HCT116 (cell line): Measurements from ENCODE around the gene PKIB. TPM values are rescaled to one million over a fixed set of nuclear protein-coding genes. Genes with fewer than 3 reads are reported as not detected.
"Not testable (repeated sequence)": the region's sequence is repeated elsewhere in the genome, so short reads cannot be mapped to it uniquely, and the experiment has no call there.

ENCODE experiments used
- ATAC-seq: fragments of 200-7000 bp; cut with Tn5 transposase; 2 replicates; pipeline ENCODE4 v1.9.1; 2020; ENCODE audit warnings: mild to moderate bottlenecking, moderate library complexity
- BruUV-seq: library from RNA; stranded (reverse); fragments of 400-500 nt; replicated peaks from 2 replicates; lab custom pipeline; 2021; lab: Mats Ljungman, UMichigan
- CTCF ChIA-PET: fragments of 300-600 bp; sonication (Branson Sonifier 250); formaldehyde crosslinking; loops from one replicate; lab custom pipeline; 2021; ENCODE audit warnings: antibody characterized with exemption; lab: Charles Lee
- POLR2A ChIA-PET: fragments of 300-600, 350-600 bp; sonication (Branson Sonifier 250); formaldehyde crosslinking; loops from one replicate; lab custom pipeline; 2021; ENCODE audit warnings: antibody characterized with exemption; lab: Charles Lee
- RAD21 ChIA-PET, 2 experiments: fragments of 300-600 bp; sonication (Branson Sonifier 250); formaldehyde crosslinking; loops; one replicate each; lab custom pipeline; 2023; ENCODE audit warnings: low total read pairs in 2 of 2; ENCODE audit not compliant: uncharacterized antibody in 2 of 2, unreplicated experiment in 2 of 2, low non-redundant PET in 1 of 2; lab: Charles Lee
- DNase-seq: peaks from one replicate; pipeline ENCODE4 v3.0.0-alpha.2; 2010; ENCODE audit warnings: low read depth, low spot score
- H2AFZ ChIP-seq: fragments of 200-600 bp; shearing (Covaris generic), sonication (generic); 2 replicates; pipeline ENCODE4 v1.6.1; 2017; ENCODE audit warnings: low read depth, mixed run types, mixed read lengths, antibody characterized with exemption, low read length; ENCODE audit not compliant: poor library complexity, severe bottlenecking
- H3K27ac ChIP-seq: 2 replicates; pipeline ENCODE4 v1.5.1; 2012; ENCODE audit warnings: low read depth, low read length
- H3K27me3 ChIP-seq: fragments of 200-600 bp; sonication (generic); 2 replicates; pipeline ENCODE4 v1.6.1; 2016; ENCODE audit warnings: mixed run types, low read length, mixed read lengths; ENCODE audit not compliant: insufficient read depth
- H3K36me3 ChIP-seq, 2 experiments: fragments of 200-500 bp in 1 of 2; fragments of 200-600 bp in 1 of 2; sonication (Bioruptor generic) in 1 of 2; sonication (generic) in 1 of 2; 2 replicates each; pipeline versions ENCODE4 v1.5.1 to v1.6.1; 2014 to 2016; ENCODE audit warnings: low read length in 2 of 2, inconsistent platforms in 1 of 2, mixed read lengths in 1 of 2, mixed run types in 1 of 2; ENCODE audit not compliant: insufficient read depth in 2 of 2, control insufficient read depth in 1 of 2
- H3K4me1 ChIP-seq, 2 experiments: fragments of 200-600 bp in 1 of 2; sonication (generic) in 1 of 2; 2 replicates each; pipeline versions ENCODE4 v1.5.1 to v1.6.1; 2012 to 2017; ENCODE audit warnings: low read length in 2 of 2, inconsistent platforms in 1 of 2, mild to moderate bottlenecking in 1 of 2, mixed read lengths in 1 of 2, mixed run types in 1 of 2, moderate library complexity in 1 of 2; ENCODE audit not compliant: insufficient read depth in 2 of 2, control insufficient read depth in 1 of 2
- H3K4me2 ChIP-seq: fragments of 200-600 bp; sonication (generic); 2 replicates; pipeline ENCODE4 v1.6.1; 2017; ENCODE audit warnings: mixed run types, low read length, mixed read lengths
- H3K4me3 ChIP-seq, 2 experiments: fragments of 200-600 bp in 1 of 2; sonication (generic) in 1 of 2; replicated peaks in 1 of 2; 2 replicates each; pipeline ENCODE4 v1.5.1; 2011 to 2016; ENCODE audit warnings: low read length in 2 of 2, control low read depth in 1 of 2, low read depth in 1 of 2, mild to moderate bottlenecking in 1 of 2, mixed read lengths in 1 of 2, mixed run types in 1 of 2
- H3K79me2 ChIP-seq: fragments of 200-600 bp; sonication (generic); 2 replicates; pipeline ENCODE4 v1.6.1; 2017; ENCODE audit warnings: mild to moderate bottlenecking, mixed run types, low read length, moderate library complexity, mixed read lengths; ENCODE audit not compliant: insufficient read depth
- H3K9ac ChIP-seq: fragments of 200-600 bp; sonication (generic); 2 replicates; pipeline ENCODE4 v1.6.1; 2016; ENCODE audit warnings: low read length, mixed read lengths
- H3K9me2 ChIP-seq: fragments of 200-600 bp; sonication (generic), shearing (Covaris generic); 2 replicates; pipeline ENCODE4 v1.6.1; 2017; ENCODE audit warnings: mixed run types, mild to moderate bottlenecking, moderate library complexity; ENCODE audit not compliant: insufficient read depth
- H3K9me3 ChIP-seq, 2 experiments: fragments of 200-500 bp in 1 of 2; fragments of 200-600 bp in 1 of 2; sonication (Bioruptor generic) in 1 of 2; sonication (generic) in 1 of 2; 2 replicates each; pipeline ENCODE4 v1.6.1; 2014 to 2017; ENCODE audit warnings: low read length in 2 of 2, mixed read lengths in 2 of 2, inconsistent platforms in 1 of 2, low read depth in 1 of 2, mild to moderate bottlenecking in 1 of 2, mixed run types in 1 of 2, moderate library complexity in 1 of 2; ENCODE audit not compliant: control insufficient read depth in 1 of 2, insufficient read depth in 1 of 2
- H4K20me1 ChIP-seq: fragments of 200-600 bp; sonication (generic), shearing (Covaris generic); 2 replicates; pipeline ENCODE4 v1.6.1; 2017; ENCODE audit warnings: mixed run types, mild to moderate bottlenecking, moderate library complexity; ENCODE audit not compliant: insufficient read depth
- ATF3 ChIP-seq: IDR thresholded peaks from 2 replicates; pipeline ENCODE4 v1.6.1; 2012
- CBX3 ChIP-seq: IDR thresholded peaks from 2 replicates; pipeline ENCODE4 v1.6.1; 2012; ENCODE audit warnings: low read depth
- CEBPB ChIP-seq: IDR thresholded peaks from 2 replicates; pipeline ENCODE4 v1.6.1; 2012; ENCODE audit warnings: low read depth
- ELF1 ChIP-seq: IDR thresholded peaks from 2 replicates; pipeline ENCODE4 v1.6.1; 2012; ENCODE audit warnings: low read depth, borderline replicate concordance
- EZH2 ChIP-seq: fragments of 200-600 bp; sonication (generic); IDR thresholded peaks from 2 replicates; pipeline ENCODE4 v1.6.1; 2017; ENCODE audit warnings: antibody characterized with exemption, mixed run types
- EZH2phosphoT487 ChIP-seq: fragments of 200-600 bp; IDR thresholded peaks from 2 replicates; pipeline ENCODE4 v1.6.1; 2018; ENCODE audit warnings: antibody characterized with exemption, borderline replicate concordance
- FOSL1 ChIP-seq: IDR thresholded peaks from 2 replicates; pipeline ENCODE4 v1.6.1; 2012; ENCODE audit warnings: low read depth
- POLR2A ChIP-seq: IDR thresholded peaks from 2 replicates; pipeline ENCODE4 v1.7.0; 2011; ENCODE audit warnings: borderline replicate concordance; ENCODE audit not compliant: insufficient read depth, insufficient read length; ENCODE audit errors: extremely low read depth
- POLR2AphosphoS5 ChIP-seq: IDR thresholded peaks from 2 replicates; pipeline ENCODE4 v1.6.1; 2011; ENCODE audit warnings: mild to moderate bottlenecking, low read depth, low read length, moderate library complexity
- RAD21 ChIP-seq: IDR thresholded peaks from 2 replicates; pipeline ENCODE4 v1.6.1; 2012; ENCODE audit warnings: low read depth, mild to moderate bottlenecking
- SP1 ChIP-seq: IDR thresholded peaks from 2 replicates; pipeline ENCODE4 v1.6.1; 2012; ENCODE audit warnings: low read depth
- TCF7L2 ChIP-seq: IDR thresholded peaks from 2 replicates; pipeline ENCODE4 v1.7.0; 2011; ENCODE audit warnings: borderline replicate concordance, inconsistent platforms; ENCODE audit not compliant: insufficient read depth, insufficient read length; ENCODE audit errors: extremely low read depth
- ZNF274 ChIP-seq: fragments of 200-500 bp; sonication (Bioruptor generic); IDR thresholded peaks from 2 replicates; pipeline ENCODE4 v1.6.1; 2014; ENCODE audit warnings: mild to moderate bottlenecking, low read depth, low read length, inconsistent platforms
- intact Hi-C: fragments of 100-400 bp; cut with micrococcal nuclease; formaldehyde crosslinking; loops from 2 replicates; pipeline ENCODE4 v1.10.0; 2022
- total RNA-seq: library from RNA; stranded (reverse); gene quantifications from one replicate; pipeline ENCODE4 v1.2.1, GENCODE V29; 2021; ENCODE audit not compliant: unreplicated experiment

PKIB gene
- total RNA-seq, 1 experiment from 2014 or later = 24.0 TPM

GRCh38 chr6:122746688-122747087, 136.5 kb downstream of the PKIB start:
- H3K4me3 ChIP-seq = no peak overlapping the region
- no peaks in the 10 kb centered on the region for H3K9me3 ChIP-seq
- H3K27ac ChIP-seq = no peak overlapping the region
- no peaks in the 10 kb centered on the region for H3K27me3 ChIP-seq
- no peak overlapping the region for H2AFZ ChIP-seq
- intact Hi-C loops = no loop called here
- H3K79me2 ChIP-seq = no peaks in the 10 kb centered on the region
- H3K9me2 ChIP-seq = no peaks in the 10 kb centered on the region
- no peak overlapping the region for H3K4me2 ChIP-seq
- CTCF ChIA-PET = interaction anchor here (3.2 kb wide), 1 partner anchor 92 kb away, joined by 30 read pairs; no protein-coding TSS in a partner anchor
- H3K36me3 ChIP-seq = no peaks in the 10 kb centered on the region
- DNase-seq = no peak
- ATAC-seq = no peak
- H3K9ac ChIP-seq = no peak overlapping the region
- H3K4me1 ChIP-seq = no peaks in the 10 kb centered on the region
- RAD21 ChIA-PET = no interaction called here
- BruUV-seq = no TSS peak
- no peaks in the 10 kb centered on the region for H4K20me1 ChIP-seq
- POLR2A ChIA-PET = no interaction called here
- no peak for TF ChIP-seq ZNF274
- TF ChIP-seq SP1 = no peak
- TF ChIP-seq POLR2A = no peak
- no peak for TF ChIP-seq FOSL1
- no peak for TF ChIP-seq CEBPB
- TF ChIP-seq ATF3 = no peak
- TF ChIP-seq ELF1 = no peak
- no peak for TF ChIP-seq RAD21
- no peak for TF ChIP-seq CBX3

- H3K4me2 ChIP-seq = no peak overlapping the region
- DNase-seq (no peak), ATAC-seq (no peak)
- H3K4me3 ChIP-seq = no peak overlapping the region
- H2AFZ ChIP-seq = no peak overlapping the region
- RAD21 ChIA-PET = no interaction called here
- H3K9me2 ChIP-seq = no peaks in the 10 kb centered on the region
- BruUV-seq = no TSS peak
- no peaks in the 10 kb centered on the region for H3K79me2 ChIP-seq
- no peaks in the 10 kb centered on the region for H3K4me1 ChIP-seq
- CTCF ChIA-PET = no interaction called here
- no peaks in the 10 kb centered on the region for H3K9me3 ChIP-seq
- no peak for TF ChIP-seq POLR2AphosphoS5
- no peak for TF ChIP-seq EZH2phosphoT487
- no peak for TF ChIP-seq EZH2
- TF ChIP-seq TCF7L2 = no peak
- no peaks in the 10 kb centered on the region for H3K27me3 ChIP-seq
- H4K20me1 ChIP-seq = no peaks in the 10 kb centered on the region
- H3K27ac ChIP-seq = no peak overlapping the region
- no peak overlapping the region for H3K9ac ChIP-seq
- H3K36me3 ChIP-seq = no peaks in the 10 kb centered on the region
- POLR2A ChIA-PET = no interaction called here
- intact Hi-C loops = no loop called here
Observed at GRCh38 chr6:122747573-122747972, 137.4 kb downstream of the PKIB start.

- H3K9me2 ChIP-seq, H3K4me1 ChIP-seq, H3K4me2 ChIP-seq, CTCF ChIA-PET, H3K36me3 ChIP-seq, DNase-seq, H3K27me3 ChIP-seq, H2AFZ ChIP-seq, ATAC-seq, POLR2A ChIA-PET, H4K20me1 ChIP-seq, intact Hi-C loops, RAD21 ChIA-PET, H3K9ac ChIP-seq, H3K27ac ChIP-seq, BruUV-seq, H3K4me3 ChIP-seq, H3K79me2 ChIP-seq, H3K9me3 ChIP-seq: not testable (repeated sequence)
Observed at GRCh38 chr6:122748945-122749344, 138.7 kb downstream of the PKIB start.
